GM18870 (cell line): Measurements from ENCODE around the gene ATP9B.

Source experiments
- ATAC-seq: cut with Tn5 transposase; IDR thresholded peaks from one replicate; pipeline ENCODE4 v1.9.1; 2021; ENCODE audit warnings: moderate library complexity; ENCODE audit not compliant: unreplicated experiment

Gene ATP9B

GRCh38 chr18:79377187-79377891 lies 308.1 kb downstream of the ATP9B start:
- no peak for ATAC-seq

DNA sequence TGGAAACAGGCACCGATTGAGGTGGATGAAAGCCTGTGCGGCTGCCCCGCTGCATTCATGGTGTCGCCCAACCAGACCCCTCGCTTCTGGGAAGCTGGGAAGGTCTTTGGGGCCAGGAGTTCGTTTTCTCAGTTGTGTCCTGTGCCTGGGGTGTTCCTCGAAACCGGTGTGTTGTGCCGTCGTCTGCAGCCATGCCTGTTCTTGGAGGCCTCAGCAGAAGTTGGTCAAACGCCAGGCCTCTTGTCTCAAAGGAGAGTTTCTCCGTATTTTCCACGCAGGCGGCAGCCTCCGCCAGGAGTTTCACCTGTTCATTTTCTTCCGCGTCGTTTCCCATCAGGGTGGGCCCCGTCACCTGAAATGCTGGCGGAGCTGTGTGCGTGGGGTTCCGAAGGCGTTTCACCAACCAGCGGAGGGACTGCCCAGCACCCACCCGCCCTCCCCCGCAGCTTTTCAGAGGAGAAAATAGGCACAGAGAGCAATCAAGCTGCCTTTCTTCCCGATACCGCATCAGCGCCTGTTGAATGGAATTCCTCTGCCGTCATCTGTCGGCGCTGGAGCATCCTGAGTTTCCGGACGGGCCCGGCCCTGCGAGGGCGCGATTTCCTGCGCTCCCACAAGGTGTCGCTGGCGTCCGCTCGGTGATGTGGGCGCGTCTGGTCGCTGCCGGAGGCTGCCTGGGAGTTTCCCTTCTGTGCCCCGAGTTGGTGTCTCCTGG lies 309.5 kb downstream of the ATP9B start:
- ATAC-seq: peak; percentile 53

DNA sequence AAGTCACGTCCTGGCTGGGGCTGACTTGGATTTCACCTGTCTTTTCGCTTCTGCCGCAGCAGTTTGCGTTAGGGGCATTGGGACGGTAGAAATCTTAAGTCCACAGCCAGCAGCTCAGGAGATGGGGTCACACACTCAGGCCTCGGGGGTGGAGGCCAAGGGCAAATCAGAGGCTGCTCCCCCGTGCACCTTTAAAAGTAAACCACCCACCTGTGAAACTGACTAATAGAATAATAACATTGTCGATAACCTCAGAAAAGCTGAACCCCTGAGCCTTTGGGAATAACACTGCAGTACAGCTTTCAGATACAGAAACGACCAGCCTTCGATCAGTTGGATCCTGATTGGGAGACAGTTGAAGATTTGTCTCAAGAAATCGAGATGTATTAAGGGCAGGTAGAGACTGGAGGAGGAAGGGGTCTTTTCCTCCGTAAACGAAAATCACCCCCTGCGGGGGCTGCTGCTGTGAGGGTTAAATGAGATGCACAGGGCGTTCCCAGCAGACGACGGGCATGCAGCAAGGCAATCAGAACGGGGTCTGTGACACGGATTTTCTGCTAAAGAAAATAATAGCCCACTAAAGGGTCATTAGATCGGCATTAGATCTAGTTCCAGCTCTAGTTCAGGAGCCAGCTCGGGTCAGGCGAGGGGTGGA lies 310.2 kb downstream of the ATP9B start:
- ATAC-seq: no peak

- ATAC-seq: no peak
These were observed 311.0 kb downstream of the ATP9B start for GRCh38 chr18:79379931-79380815.

DNA sequence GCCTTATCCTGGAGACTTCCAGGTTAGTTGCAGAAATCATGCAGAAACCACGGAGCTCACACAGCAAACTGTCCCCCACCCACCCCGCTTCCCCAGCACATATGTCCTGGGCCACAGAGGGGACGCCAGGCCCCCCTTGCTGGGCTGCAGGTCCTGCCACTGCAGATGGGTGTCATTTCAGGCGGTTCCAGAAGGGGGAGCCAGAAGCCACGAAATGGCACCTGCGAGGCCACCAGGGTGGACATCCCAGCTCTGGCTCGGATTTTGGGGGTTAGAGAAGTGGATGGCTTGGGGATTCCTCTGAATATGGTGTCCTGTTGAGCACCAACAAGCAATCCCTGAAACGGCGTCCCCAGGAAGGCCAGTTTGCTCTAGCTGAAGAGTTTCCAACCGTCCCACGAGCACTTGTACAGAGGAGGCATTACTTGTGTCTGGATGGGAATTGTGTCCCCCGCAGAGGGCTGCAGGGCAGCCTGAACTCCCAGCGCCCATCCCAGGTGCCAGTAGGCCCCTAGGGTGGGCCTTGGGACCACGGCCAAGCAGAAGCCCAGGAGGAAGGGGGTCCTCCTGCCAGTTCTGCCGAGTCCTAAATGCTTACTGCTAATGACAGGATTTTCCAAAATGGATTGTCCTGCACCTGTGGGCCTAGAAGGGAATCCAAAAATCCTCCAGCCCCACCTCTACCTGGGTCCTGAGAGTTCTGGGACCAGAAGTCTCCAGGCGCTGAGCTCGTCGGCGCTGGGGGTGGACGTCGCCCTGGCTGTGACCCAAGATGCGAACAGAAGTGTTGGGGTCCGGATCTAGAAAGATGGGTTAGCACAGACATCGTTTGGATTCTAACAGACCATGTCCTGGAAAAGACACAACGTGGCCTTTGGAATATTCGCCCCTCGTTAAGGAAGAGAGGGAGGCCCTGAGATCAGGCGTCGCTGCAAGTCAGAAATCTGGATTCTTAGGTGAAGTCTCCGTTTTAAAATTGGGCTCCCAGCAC lies 311.9 kb downstream of the ATP9B start:
- no peak for ATAC-seq

GRCh38 chr18:79381811-79382311 lies 312.7 kb downstream of the ATP9B start:
- no peak for ATAC-seq

- no peak for ATAC-seq
These were observed 313.6 kb downstream of the ATP9B start for GRCh38 chr18:79382681-79383387.

DNA sequence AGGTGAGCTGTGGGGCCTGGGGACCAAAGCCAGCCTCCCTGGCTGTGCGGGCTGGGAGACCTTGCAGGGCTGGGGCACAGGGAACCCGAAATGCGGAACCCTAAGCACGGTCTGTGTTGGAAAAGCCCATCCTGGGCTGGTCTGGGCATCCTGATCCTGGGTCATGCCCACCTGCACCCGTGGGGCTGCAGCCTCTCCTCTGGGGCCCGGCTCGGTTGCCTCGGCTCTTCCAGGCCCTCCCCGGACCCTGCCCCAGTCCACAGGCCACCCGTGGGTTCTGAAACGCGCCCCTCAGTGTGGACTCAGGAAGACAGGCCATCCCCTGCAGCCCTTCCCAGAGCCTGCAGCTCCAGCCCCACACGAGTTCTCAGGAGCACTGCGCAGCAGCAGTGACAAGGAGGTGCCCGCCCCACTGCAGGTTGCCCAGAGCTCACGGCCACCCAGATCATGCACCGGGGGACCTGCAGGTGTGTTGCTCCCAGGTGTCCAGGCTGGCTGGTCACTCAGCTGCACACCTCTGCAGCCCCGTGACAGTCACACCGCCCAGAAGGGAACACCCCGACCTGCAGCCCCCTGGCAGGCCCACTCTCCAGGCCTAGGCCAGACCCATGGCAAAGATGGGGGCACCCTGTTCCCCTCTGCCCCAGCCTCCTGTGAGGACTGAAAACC lies 314.3 kb downstream of the ATP9B start:
- no peak for ATAC-seq

DNA sequence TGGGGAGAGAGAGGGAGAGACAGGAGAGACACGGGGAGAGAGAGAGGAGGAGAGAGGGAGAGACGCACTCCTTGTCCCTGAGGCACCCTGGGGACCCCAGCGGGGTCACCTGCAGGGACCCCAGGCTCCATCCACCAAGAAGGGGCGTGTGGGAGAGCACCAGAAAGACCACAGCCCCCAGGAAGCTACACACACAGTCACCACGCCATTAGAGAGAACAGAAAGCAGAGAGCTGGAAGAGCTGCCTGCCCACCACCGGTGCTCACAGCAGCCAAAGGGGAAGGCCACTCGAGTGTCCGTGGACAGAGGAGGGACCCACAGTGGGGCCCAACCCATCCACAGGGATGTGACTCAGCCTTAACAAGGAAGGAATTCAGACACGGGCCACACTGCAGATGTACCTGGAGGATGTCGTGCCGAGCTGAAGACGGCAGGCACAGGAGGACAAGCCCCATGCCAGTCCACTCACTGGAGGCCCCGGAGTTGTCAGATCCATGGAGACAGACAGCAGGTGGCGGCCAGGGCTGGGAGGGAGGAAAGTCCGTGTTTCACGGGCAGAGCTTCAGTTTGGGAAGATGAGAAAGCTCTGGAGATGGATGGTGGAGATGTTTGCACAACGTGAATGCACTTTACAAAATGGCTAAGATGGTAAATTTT lies 315.1 kb downstream of the ATP9B start:
- ATAC-seq: no peak

DNA sequence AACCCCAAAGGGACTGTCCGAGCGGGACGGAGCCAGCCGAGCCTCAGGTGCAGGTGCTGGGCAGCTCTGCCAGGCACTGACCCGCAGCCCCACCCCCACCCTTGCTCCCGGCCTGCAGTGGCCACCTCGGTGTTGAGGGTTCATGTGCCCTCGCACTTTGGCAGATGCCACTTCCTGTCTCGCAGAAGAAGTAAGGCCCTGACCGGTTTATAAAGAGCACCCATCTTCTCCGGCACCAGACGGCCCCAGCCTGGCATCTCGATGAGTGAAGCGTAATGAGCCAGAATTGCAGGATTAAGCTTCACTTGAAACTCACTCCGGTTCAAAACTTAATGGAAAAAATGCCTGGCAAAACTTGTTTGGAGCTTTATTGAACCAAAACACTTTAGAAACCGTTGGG lies 315.6 kb downstream of the ATP9B start:
- ATAC-seq: no peak

DNA sequence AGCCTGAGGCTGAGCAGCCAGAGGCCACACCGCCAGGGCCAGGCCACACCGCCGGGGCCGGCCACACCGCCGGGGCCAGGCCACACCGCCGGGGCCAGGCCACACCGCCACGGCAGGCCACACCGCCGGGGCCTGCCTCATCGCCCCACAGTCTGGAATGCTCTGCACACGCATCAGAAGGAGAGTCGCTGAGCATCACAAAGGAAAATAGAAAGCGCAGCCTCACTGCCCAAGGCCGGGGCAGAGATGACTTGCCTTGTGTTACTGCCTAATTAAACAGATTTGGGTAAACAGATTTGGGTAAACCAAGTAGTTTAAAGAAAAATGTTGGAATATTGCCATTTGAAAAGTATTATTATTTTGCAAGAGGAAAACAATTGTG lies 316.1 kb downstream of the ATP9B start:
- ATAC-seq: no peak

DNA sequence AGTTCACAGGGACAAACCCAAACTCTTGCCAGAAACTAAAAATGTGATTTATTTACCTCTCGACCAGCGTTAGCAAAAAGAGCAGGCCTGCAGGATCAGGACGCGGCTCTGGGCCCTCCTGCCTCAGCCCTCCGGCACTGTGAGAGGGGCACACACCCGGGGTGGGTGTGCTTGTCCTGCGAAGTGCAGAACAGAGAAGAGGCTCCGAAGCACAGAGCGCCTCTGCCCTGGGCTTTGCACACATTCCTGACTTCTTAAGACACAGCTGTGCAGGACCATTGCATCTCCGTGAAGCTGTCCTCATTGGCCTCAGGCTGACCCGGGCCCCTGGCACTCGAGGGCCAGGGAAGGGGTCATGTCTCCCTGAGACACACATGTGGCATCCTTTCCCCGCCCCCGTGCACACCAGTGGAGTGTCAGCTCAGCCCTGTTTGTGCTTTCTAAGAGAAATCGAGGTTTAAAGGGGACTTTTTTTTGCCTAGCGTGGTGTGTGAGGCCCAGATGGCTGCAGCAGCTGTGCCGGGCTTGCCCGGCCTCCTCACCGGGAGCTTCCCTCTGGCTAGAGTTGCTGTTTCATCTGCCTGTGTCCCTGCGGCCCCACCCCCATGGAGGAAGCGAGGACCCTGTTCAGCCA lies 316.6 kb downstream of the ATP9B start:
- no peak for ATAC-seq

GRCh38 chr18:79386547-79386946 lies 317.4 kb downstream of the ATP9B start:
- no peak for ATAC-seq

DNA sequence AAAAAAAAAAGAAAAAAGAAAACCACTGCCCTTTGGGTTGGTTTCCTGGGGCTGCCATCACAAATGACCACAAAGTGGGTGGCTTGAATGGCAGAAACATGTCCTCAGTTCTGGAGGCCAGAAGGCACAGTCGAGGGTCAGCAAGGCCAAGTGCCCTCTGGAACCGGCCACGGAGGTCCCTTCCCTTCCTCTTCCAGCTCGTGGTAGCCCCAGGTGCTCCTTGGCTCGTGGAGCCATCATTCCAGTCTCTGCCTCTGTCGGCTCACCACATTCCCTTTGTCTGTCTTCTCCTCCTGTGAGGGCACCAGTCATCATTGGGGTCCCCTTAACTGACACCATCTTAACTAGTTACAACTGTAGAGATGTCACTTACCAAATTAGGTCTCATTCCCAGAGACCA lies 318.0 kb downstream of the ATP9B start:
- ATAC-seq: no peak

- no peak for ATAC-seq
These were observed 318.4 kb downstream of the ATP9B start for GRCh38 chr18:79387615-79388014.

DNA sequence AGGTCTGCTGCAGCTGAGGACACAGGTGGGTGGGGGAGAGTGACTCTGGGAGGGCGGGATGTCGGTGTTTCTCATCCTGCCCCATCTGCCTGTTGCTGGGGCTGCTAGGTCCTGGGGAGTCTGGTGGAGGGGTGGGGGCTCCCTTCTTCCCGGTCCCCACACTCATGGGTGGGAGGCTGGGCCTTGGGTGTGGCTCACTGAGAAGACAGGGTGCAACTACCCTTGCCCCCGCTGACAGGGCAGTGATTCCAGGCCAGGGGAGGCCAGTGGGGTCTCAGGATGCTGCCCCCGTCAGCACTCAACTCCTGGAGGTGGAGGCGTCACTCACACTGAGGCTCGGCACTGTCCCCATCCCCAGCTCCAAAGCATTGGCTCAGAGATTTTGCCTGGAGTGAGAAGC lies 318.8 kb downstream of the ATP9B start:
- no peak for ATAC-seq

- ATAC-seq: no peak
These were observed 320.5 kb downstream of the ATP9B start for GRCh38 chr18:79389689-79390088.

DNA sequence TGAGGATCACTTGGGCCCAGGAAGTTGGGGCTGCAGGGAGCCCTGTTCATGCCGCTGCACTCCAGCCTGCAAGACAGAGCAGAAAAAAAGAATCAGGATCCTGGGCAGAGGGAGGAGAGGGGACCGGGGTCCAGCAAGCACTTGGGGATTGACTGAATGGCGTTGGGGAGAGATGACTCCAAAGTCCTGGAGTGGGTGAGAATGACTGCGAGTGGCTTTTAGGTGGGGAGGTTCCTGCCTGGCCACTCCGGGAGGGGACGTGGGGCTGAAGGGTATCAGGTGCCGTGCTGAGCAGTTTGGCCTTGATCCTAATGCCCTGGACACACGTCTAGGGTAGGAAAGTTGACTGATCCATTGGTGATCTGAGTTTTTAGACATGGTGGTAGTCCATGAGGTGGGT lies 323.0 kb downstream of the ATP9B start:
- ATAC-seq: no peak
